HEK293 (cell line): ENCODE measurements around the gene AMACR.

Experiments
- CTCF ChIA-PET: fragments of 350-600 bp; formaldehyde crosslinking; extraction: SDS; loops from one replicate; lab custom pipeline; 2021; ENCODE audit warnings: antibody characterized with exemption; lab: Yijun Ruan, JAX
- POLR2A ChIA-PET: fragments of 300-600 bp; formaldehyde crosslinking; extraction: SDS; loops from one replicate; lab custom pipeline; 2020; ENCODE audit warnings: antibody characterized with exemption, inconsistent platforms; lab: Yijun Ruan, JAX
- H3K27ac ChIP-seq: fragments of 200-500 bp; sonication (Bioruptor generic); 2 replicates; pipeline ENCODE4 v1.5.1; 2014; ENCODE audit warnings: low read depth, low read length, control low read depth, inconsistent platforms; ENCODE audit errors: extremely low read depth
- H3K36me3 ChIP-seq, 2 experiments: fragments of 200-500 bp in 1 of 2; sonication (Bioruptor generic) in 1 of 2; 1 replicate in 1 of 2; 2 replicates in 1 of 2; pipeline ENCODE4 v1.5.1; 2014 to 2017; ENCODE audit warnings: inconsistent platforms in 2 of 2, low read length in 2 of 2; ENCODE audit not compliant: control insufficient read depth in 2 of 2, insufficient read depth in 1 of 2
- H3K4me1 ChIP-seq: fragments of 200-500 bp; sonication (Bioruptor generic); 2 replicates; pipeline ENCODE4 v1.5.1; 2014; ENCODE audit warnings: mild to moderate bottlenecking, low read length, inconsistent platforms; ENCODE audit not compliant: control insufficient read depth, insufficient read depth
- H3K4me3 ChIP-seq: 2 replicates; pipeline ENCODE4 v1.5.1; 2011; ENCODE audit warnings: low read depth, mild to moderate bottlenecking, control low read depth, low read length, moderate library complexity
- H3K9me3 ChIP-seq: fragments of 200-500 bp; sonication (Bioruptor generic); 2 replicates; pipeline ENCODE4 v1.5.1; 2014; ENCODE audit warnings: low read depth, low read length, inconsistent platforms; ENCODE audit not compliant: control insufficient read depth, insufficient read depth
- BCL6B ChIP-seq: fragments of 450-650 bp; formaldehyde crosslinking; IDR thresholded peaks from 2 replicates; pipeline ENCODE4 v1.5.1; 2017; ENCODE audit warnings: missing biosample characterization, missing genetic modification characterization
- GFI1B ChIP-seq: fragments of 450-650 bp; formaldehyde crosslinking; IDR thresholded peaks from 2 replicates; pipeline ENCODE4 v1.5.1; 2016; ENCODE audit warnings: missing biosample characterization, missing genetic modification characterization
- KLF7 ChIP-seq: fragments of 450-650 bp; formaldehyde crosslinking; IDR thresholded peaks from 2 replicates; pipeline ENCODE4 v1.5.1; 2016; ENCODE audit warnings: missing biosample characterization, missing genetic modification characterization, borderline replicate concordance
- MZF1 ChIP-seq: fragments of 450-650 bp; formaldehyde crosslinking; IDR thresholded peaks from 2 replicates; pipeline ENCODE4 v1.5.1; 2017; ENCODE audit warnings: missing biosample characterization, missing genetic modification characterization, borderline replicate concordance
- PRDM6 ChIP-seq: fragments of 450-650 bp; formaldehyde crosslinking; IDR thresholded peaks from 2 replicates; pipeline ENCODE4 v1.5.1; 2017; ENCODE audit warnings: missing biosample characterization, missing genetic modification characterization
- SP7 ChIP-seq: fragments of 450-650 bp; formaldehyde crosslinking; IDR thresholded peaks from 2 replicates; pipeline ENCODE4 v1.5.1; 2016; ENCODE audit warnings: missing biosample characterization, missing genetic modification characterization
- TRIM28 ChIP-seq: IDR thresholded peaks from 2 replicates; pipeline ENCODE4 v1.6.1; 2011; ENCODE audit warnings: low read length, control low read depth, borderline replicate concordance
- ZBTB10 ChIP-seq: fragments of 450-650 bp; formaldehyde crosslinking; IDR thresholded peaks from 2 replicates; pipeline ENCODE4 v1.5.1; 2016; ENCODE audit warnings: missing biosample characterization, missing genetic modification characterization
- ZBTB6 ChIP-seq: fragments of 450-650 bp; formaldehyde crosslinking; IDR thresholded peaks from 2 replicates; pipeline ENCODE4 v1.5.1; 2017; ENCODE audit warnings: missing biosample characterization, missing genetic modification characterization
- ZNF138 ChIP-seq: fragments of 450-650 bp; formaldehyde crosslinking; IDR thresholded peaks from 2 replicates; pipeline ENCODE4 v1.5.1; 2016; ENCODE audit warnings: missing biosample characterization, missing genetic modification characterization, borderline replicate concordance
- ZNF19 ChIP-seq: fragments of 450-650 bp; formaldehyde crosslinking; IDR thresholded peaks from 2 replicates; pipeline ENCODE4; 2016; ENCODE audit warnings: missing biosample characterization, missing genetic modification characterization, low read depth
- ZNF292 ChIP-seq: fragments of 450-650 bp; formaldehyde crosslinking; IDR thresholded peaks from 2 replicates; pipeline ENCODE4 v1.5.1; 2016; ENCODE audit warnings: low read depth, missing biosample characterization, missing genetic modification characterization, borderline replicate concordance
- ZNF354C ChIP-seq: fragments of 450-650 bp; formaldehyde crosslinking; IDR thresholded peaks from 2 replicates; pipeline ENCODE4 v1.5.1; 2016; ENCODE audit warnings: missing biosample characterization, missing genetic modification characterization, low read depth, borderline replicate concordance
- ZNF37A ChIP-seq: fragments of 450-650 bp; IDR thresholded peaks from 2 replicates; pipeline ENCODE4 v1.5.1; 2018; ENCODE audit warnings: missing biosample characterization, missing genetic modification characterization
- ZNF416 ChIP-seq: fragments of 450-650 bp; formaldehyde crosslinking; IDR thresholded peaks from 2 replicates; pipeline ENCODE4 v1.5.1; 2016; ENCODE audit warnings: missing biosample characterization, missing genetic modification characterization
- ZNF521 ChIP-seq: fragments of 450-650 bp; formaldehyde crosslinking; IDR thresholded peaks from 2 replicates; pipeline ENCODE4 v1.5.1; 2017; ENCODE audit warnings: missing biosample characterization, mild to moderate bottlenecking, missing genetic modification characterization
- ZNF530 ChIP-seq: fragments of 450-650 bp; formaldehyde crosslinking; IDR thresholded peaks from 2 replicates; pipeline ENCODE4 v1.5.1; 2016; ENCODE audit warnings: low read depth, missing biosample characterization, missing genetic modification characterization
- ZNF571 ChIP-seq: fragments of 450-650 bp; formaldehyde crosslinking; IDR thresholded peaks from 2 replicates; pipeline ENCODE4 v1.5.0; 2017; ENCODE audit warnings: missing biosample characterization, missing genetic modification characterization
- ZNF629 ChIP-seq: fragments of 450-650 bp; formaldehyde crosslinking; IDR thresholded peaks from 2 replicates; pipeline ENCODE4 v1.5.1; 2017; ENCODE audit warnings: missing biosample characterization, missing genetic modification characterization

Gene AMACR

GRCh38 chr5:34017254-34017653, 9.4 kb upstream of the AMACR start:
- Histone ChIP-seq H3K4me3 (no peak overlapping the region), H3K9me3 (no peaks in the 10 kb centered on the region), H3K4me1 (no peaks in the 10 kb centered on the region; the same call in 1 of the 2 replicates), H3K27ac (no peak overlapping the region), H3K36me3 (no peaks in the 10 kb centered on the region)
- ChIA-PET CTCF (interaction anchor here (0.8 kb wide), 2 partner anchors 160 to 436 kb away, joined by 3 read pairs; no protein-coding TSS in a partner anchor), POLR2A (interaction anchor here (1.0 kb wide), 1 partner anchor 9 kb away, joined by 6 read pairs; the partner anchor contains the start of gene AMACR)
- TF ChIP-seq MZF1 (tag by site-specific recombination) (no peak), ZNF521 (tag by site-specific recombination) (no peak), ZNF571 (tag by site-specific recombination) (no peak), TRIM28 (no peak), PRDM6 (tag by site-specific recombination) (no peak), ZNF530 (tag by site-specific recombination) (no peak), ZBTB6 (tag by site-specific recombination) (no peak), GFI1B (tag by site-specific recombination) (no peak), ZNF138 (tag by site-specific recombination) (no peak), ZNF416 (tag by site-specific recombination) (no peak), ZNF292 (tag by site-specific recombination) (no peak), ZBTB10 (tag by site-specific recombination) (no peak), ZNF19 (tag by site-specific recombination) (no peak), KLF7 (tag by site-specific recombination) (no peak), SP7 (tag by site-specific recombination) (no peak), ZNF354C (tag by site-specific recombination) (no peak), BCL6B (no peak)

GRCh38 chr5:34016750-34017149, 8.9 kb upstream of the AMACR start:
- TF ChIP-seq ZNF37A (tag by site-specific recombination) (no peak), ZNF629 (tag by site-specific recombination) (no peak)
- H3K9me3 ChIP-seq = no peaks in the 10 kb centered on the region; the same call in 1 of the 2 replicates
- no peak overlapping the region for H3K27ac ChIP-seq
- POLR2A ChIA-PET = no interaction called here
- no peaks in the 10 kb centered on the region; the same call in 1 of the 2 replicates for H3K4me1 ChIP-seq
- H3K4me3 ChIP-seq = no peak overlapping the region
- CTCF ChIA-PET = interaction anchor here (0.8 kb wide), 1 partner anchor 161 kb away, joined by 3 read pairs; no protein-coding TSS in a partner anchor
- H3K36me3 ChIP-seq = no peaks in the 10 kb centered on the region
